EL (cell line): ENCODE results near the gene FOXP1.

Experiments
- DNase-seq: peaks from one replicate; pipeline ENCODE4 v3.0.0-alpha.2; 2016

FOXP1 gene

DNA sequence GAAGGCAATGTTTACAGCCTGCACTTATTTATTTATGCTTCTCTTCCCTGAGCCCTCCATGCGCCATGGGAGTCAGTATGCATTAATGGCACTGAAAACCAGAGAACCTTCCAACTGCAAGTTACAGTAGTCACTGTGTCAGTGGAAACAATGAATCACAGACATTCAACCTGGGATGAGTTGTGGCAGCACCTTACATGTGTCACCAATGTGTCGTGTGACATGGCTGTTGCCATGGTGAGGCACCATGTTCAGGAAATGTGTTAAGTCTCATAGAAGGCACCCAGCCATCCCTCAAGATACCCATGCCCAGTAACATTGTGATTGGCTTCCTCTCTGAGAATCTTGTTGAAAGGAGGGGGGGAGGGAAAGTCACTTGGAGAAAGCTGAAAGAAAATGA lies 105.0 kb downstream of the FOXP1 start:
- DNase-seq = no peak

DNA sequence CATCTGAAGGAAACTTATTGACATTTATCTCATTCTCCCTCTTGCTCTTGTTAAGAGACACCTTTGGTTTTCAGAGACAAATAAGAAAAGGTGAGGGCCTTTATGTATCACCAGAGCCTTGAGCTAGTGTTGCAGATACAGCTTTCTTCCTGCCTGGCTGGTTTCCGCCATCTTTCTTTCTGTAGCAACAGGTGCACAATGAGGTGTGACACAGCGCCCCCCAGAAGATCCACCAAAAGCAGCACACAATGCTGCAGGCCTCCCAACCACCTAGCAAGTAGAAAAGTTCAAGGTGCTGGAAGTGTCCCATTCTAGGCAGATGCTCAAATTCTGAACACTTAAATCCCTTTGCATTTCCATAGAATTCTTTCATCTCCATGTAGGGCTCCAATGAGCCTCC lies 106.6 kb downstream of the FOXP1 start:
- no peak for DNase-seq

DNA sequence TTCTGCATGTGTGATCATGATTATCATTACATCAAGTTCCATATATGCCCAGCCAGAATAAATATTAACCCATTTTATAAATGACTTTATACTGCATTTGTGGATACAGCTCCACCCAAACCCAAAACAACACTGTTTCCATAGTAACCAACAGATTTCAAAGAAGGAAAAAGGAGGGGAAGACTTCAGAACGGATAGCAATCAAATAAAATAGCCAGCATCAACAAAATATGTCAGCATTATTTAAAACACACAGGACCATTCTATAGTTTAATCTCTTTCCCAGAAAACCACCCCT lies 114.4 kb downstream of the FOXP1 start:
- DNase-seq = no peak

DNA sequence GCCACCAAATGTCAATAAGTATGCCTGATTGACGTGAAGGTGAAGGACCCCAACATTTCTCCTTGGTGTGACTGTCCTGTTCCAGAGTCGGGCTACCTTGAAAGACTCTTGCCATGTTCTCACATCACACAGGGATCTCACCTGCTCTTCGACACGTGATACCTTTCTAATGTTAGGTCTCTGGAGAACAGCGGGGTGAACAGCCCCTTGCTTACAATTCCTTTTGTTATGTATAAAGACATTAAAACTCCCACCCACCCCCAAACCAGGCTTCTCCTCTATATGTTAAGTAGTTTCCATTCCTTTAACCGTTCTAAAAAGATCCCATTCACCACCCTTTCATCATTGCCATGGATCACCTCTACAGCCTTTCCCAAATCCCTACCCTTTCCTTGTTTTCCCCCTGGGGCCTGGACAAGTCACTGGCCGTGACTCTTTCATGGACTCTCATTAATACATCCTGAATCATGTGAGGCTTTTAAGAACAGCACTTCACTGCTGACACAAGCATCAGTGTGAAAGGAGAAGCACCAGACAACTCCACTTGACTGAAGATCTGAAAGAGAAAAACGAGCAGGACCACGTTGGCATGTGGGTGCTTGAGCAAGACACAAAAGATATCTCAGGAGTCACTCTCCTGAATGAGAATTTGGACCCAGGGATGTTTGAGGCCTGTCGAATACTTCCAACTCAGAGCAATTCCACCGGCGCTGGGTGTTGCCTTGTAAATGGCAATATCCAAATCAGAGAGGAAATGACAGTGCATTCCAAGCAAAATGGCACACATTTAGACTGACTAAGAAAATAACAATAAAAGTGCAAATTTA lies 115.0 kb downstream of the FOXP1 start:
- no peak for DNase-seq

DNA sequence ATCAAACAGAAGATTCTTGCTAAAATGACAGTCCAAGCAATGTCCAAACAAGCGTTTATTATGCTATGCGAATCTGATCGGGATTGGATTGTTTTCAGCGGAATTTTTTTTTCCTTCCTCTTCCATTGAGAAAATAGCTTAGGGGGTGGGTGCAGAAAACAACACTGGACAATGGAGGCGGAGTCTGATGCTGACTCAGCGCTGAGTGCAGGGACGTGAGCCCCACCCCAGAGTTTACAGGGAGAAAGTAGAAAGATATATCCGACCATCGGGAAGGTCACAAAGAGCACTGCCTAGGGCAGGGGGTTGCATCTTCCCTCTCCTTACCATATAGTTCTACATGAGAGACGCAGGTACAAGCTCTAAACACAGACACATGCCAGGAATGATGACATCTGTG lies 117.0 kb downstream of the FOXP1 start:
- no peak for DNase-seq

DNA sequence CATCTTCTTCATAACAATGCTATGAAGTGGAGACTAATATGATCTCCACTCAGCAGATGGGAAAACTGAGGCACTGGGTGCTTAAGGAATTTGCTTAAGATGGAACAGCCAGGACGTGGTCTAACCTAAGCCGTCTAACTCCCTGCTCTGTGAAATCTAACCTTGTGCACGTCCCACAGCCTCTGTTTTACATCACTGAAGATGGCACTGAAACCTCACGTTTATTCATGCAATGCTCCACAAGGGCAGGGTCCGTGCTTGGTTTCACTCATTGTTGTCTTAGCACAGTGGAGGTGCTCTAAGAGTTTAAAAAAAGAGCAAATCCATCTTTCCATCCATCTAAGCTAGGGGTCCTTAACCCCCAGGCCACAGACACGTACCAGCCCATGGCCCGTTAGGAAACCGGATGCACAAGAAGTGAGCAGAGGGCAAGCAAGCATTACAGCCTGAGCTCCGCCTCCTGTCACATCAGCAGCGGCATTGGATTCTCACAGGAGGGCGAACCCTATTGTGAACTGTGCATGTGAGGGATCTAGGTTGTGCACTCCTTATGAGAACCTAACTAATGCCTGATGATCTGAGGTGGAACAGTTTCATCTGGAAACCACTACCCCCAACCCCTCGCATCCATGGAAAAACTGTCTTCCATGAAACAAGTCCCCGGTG lies 118.0 kb downstream of the FOXP1 start:
- no peak for DNase-seq

DNA sequence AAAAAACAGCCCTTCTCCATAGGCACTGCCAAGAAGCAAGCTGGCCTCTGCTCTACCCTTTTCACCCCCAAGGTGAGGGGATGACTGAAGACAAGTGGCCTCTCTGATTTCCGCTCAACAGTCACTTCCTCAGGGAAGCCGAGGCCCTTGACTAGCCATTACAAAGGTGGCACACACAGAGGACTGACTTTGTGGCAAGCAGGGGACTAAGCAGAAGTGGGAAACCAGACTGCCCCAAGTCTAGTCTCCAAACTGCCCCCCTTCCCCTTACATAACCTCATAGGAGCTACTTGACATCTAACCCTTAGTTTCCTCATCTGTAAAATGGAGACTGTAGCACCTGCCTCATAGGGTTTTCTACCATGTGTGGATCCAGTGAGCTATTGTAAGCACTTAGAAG lies 118.9 kb downstream of the FOXP1 start:
- DNase-seq = no peak

DNA sequence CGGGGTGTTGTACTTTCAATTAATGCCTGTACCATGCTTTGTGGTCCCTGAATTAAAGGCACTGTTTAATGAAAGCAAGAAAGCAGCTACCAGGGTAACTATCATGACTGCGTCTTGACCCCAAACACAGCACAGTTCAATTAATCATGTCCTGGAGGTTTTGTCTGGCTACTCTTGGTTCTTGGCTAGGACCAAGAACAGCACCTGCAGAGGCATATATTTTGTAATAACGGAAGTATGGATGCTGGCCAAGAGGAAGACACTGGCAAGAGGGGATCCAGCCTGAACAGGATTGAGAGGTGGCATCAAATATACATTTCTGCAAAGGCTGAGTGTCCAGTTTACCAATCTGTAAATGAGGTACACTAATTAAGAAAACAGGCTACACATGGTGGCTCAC lies 119.9 kb downstream of the FOXP1 start:
- no peak for DNase-seq

DNA sequence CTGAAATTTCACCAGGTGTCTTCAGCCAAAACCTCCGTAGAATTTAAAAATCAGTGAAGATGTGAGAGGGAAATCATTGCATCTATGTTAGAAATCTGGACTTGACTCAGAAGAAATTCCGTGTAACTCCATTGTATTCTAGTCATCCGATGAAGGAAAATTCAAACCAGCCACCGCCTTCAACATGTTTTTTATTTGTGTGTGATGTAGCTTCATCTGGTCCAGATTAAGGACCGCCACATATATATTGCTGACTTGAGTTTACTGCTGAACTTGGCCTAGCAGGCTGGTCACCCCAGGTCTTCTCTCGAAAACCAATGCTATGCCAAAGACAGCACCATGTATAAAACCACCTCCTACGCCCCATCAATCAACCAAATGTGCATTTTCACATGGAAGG lies 120.9 kb downstream of the FOXP1 start:
- DNase-seq = no peak

DNA sequence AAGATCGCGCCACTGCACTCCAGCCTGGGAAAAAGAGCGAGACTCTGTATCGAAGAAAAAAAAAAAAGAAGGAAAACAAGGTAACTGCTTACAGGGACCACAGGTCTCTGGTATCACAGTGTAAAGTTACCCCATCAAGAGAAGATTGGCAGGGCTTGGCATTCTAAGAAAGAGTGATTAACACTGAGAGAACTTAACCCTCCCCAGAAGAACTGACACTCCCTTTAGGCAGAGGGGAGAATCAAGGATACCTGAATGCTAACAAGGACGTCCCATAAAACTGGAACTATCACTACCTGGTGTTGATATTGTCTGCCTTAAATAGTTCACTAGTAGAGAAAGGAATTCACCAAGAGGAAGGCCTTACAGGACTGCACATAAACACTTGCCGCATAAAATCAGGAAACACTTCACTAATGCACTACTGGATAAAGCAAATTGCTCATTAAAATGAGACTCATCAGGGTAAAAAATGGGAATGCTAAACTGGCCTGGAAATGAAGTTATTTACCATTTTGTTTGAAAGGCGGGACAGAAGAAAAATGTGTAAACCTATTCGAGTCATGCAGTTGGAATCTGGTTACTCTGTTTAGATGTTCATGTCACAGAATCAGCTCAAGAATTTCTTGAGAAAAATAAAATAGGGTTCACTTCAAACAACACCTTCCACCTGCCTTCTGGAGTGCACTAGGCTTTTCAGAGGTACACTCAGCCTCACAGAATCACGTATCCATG lies 121.6 kb downstream of the FOXP1 start:
- DNase-seq = peak; percentile 63

DNA sequence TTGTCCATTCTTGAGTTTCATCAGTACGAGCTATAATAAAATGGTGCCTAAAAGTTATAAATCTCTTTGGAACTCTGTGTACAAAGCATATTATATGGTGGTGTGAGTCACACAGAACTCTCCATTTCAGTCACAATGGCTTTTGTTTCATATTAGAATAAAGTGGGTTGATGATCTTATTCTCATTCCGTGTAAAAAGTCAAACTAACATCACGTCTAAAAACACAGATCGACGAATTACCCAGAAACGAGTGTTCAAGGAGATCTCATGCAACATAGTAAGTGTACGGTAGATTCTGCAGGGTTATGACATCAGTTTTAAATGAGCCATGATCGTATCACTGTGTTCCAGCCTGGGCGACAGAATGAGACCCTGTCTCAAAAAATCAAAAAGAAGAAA lies 122.4 kb downstream of the FOXP1 start:
- no peak for DNase-seq

DNA sequence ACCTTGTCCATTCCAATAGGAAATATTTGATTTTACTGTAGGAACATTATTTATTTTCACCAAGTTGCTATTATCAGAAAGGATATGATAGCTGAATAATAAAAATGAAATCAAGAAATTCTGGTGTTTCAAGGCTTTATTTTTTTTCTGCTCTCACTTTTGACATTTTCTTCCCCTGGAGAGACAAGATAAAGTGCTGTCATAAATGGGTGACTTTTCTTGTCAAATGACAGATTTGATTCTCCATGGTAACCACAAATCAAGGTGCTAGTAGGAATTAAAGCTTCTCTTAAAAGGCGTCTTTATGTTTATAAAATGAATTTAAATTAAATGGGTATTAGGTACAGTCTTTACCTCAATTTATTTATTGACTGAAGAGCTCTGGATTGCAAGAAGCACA lies 124.6 kb downstream of the FOXP1 start:
- no peak for DNase-seq

DNA sequence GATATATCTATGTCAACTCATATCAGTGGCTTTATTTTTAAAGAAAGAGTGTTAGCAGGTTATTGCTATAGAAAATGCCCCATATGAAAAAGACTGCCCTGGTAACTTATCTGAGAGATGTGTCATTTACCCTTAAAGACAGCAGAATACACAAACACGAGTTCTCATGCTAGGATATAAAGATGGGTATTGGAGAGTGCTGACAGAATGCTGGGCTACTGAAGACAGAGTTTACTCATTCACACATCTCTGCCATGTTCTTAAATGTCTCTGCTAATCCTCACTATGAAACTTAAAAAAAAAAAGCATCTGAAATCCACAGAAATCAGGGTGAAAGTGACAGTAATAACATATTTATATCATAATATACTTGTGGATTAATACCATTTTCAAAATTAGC lies 126.7 kb downstream of the FOXP1 start:
- DNase-seq = no peak

DNA sequence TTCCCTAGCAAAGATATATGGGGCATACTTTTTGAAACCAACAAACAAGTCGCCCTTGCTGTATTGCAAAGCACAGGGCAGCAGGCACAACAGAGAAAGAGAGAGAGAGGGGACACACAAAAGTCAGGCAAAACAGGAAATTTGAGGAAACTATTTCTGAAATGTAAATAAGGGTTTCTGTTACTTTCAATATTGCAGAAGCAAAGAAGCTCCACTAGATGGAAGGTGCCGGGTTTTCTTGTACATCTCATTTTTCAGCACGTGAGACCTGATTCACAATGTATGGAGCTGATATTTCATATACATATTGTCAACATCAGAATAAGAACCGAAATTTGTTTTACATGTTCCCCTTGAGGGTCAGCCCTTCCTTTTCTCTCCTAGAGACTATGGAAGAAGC lies 127.4 kb downstream of the FOXP1 start:
- DNase-seq = no peak

DNA sequence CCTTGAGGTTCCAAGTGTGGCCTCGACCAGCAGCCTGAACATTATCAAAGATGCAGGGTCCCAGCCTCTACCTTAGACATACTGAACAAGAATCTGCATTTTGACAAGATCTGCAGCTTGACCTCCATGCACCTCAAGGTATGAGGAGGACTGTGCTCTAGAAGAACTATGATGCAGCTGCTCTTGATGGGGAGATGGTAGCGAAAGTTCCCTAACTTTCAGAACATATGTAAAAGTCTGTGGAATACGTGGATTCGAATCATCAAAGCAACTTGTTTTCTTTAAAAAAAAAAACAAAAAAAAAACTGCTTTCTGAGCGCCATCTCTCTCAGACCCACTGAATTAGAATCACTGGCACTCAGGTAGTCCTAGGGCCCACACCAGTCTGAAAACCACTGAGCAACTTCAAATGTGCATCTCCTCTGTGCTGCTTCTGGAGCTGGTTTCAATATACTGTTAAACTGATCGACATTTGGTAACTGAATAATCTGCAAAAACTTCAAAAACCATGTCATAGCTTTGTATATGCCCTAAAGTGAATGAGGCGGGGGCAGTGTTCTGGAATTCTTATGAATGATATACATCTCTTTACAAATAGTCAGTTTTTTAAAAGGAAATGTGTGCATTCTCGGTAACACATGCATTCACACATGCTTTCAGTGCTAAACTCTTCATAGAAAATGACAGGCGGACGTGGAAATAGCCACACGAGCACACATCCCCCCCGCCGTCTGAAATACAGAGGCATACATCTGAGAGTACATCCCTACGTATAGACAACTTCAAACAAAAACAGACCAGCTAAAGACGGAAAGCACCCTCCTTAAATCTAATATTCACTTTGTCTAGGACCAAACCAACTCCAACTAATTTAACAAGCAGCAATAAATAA lies 128.8 kb downstream of the FOXP1 start:
- DNase-seq = no peak

DNA sequence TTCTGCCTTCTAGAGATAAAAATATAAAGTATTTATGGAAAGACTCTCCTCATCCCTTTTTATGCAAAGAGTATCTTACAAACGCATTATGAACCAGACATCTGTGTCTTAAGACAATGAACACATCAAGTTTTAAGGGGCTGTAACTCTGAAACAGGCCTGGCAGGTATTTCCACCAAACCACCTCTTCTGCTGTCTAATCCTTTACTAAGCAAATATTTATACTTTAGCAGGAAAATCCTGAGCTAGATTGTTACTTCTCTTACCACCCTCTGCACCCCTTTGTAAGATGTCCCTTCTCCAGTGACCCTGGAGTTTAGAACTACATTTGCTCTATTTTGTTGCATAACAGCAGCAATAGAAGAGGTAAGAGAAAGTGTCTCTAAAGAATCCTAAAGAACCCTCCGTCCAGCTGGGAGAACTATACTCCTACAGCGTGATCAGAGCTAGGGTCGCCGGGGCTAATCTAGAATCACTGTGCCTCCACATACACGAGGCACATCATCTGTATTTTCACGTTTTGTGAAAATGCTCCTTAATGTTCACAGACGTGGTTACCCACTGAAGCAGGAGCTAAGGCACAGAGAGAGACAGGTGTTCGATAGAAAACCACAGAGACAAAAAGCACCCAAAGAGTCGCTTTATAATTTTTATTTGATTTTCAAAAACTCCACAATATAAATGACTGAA lies 129.6 kb downstream of the FOXP1 start:
- no peak for DNase-seq

DNA sequence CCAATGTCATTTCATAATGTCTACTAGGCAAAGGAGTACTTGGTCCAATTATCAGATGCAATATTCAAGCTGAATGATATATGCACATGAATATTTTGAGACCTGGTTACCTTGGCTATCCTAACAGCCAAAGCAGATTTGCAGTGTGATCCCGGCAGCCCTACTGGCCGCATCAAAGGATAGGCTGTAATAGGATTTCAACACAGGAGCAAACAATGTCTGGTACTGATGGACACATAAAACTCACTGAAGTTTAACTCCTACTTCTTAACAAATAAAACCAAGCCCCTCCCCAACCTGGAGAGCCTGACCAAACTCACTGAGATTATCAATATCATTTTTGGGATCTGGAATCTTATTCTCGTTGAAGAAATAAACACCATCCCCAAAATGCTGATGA lies 130.2 kb downstream of the FOXP1 start:
- DNase-seq = no peak

DNA sequence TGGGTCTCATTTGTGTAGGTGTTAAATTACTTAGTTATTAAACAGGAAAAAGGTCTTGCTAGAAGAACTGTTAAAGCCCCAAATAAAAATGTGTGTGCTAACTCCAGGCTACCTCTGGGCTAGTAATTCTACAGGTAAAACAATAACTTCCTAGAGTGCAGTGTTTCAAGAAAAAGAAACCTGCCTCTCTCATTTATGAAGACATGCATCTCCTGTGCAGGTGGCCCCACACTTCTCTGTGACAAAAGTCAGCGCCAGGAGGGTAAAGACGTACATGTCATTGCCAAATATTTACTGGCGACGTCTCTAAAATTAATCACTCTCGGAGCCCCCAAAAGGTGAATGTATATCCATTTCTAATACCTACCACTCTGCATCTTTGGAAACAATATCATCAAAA lies 131.7 kb downstream of the FOXP1 start:
- no peak for DNase-seq

DNA sequence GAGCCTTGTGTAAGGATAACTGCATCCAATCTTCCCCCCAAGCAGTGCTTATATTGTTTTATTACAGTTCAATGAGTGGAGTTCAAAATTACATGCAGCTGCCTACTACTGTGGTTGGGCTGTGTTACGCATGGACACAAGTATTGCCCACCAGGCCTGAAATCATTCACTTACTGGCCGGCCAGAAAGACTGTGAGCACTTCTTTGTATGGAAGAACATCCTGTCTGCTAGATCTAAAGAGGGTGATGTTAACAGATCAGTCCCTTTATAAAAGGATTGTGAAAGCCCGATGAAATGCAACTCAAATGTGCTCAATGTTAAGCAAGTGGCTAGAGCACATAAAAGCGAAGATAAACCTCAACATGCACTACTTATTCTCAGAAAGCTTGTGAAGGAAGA lies 132.5 kb downstream of the FOXP1 start:
- no peak for DNase-seq

DNA sequence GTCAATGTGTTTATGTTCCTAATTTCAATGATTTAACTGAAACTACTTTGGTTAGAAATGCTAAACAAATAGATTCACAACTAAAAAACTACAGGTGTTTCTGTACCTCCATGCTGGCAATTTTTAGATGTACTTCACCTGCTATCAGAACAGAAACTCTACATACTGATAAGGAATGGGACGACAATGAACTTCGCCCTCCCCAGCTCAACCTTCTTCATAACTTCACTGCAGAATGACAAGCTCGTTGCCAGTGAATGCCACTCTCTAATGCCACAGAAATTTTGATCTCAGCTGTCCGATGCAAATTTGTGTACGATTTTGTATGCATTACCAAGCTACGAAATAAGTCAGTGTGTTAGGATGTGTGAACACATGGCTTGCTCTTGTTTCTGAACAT lies 133.4 kb downstream of the FOXP1 start:
- DNase-seq = no peak

DNA sequence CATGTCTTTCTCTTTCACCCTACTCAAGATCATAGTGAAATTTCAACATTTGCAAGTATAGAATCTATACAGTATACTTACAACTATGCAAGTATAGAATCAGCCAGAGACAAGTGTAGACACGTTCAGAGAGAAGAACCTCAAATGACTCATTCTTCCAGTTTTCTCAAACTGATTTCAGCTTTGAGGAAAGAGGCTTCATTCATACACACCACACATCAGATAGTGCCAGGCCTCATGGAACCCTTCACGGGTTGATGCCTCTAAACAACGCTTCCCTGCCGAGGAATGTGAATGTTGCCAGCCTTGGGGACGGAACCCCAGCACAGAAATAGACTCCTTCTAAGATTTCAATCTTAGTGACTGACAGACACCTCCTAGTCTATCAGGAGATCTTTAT lies 135.7 kb downstream of the FOXP1 start:
- peak; percentile 17 for DNase-seq

DNA sequence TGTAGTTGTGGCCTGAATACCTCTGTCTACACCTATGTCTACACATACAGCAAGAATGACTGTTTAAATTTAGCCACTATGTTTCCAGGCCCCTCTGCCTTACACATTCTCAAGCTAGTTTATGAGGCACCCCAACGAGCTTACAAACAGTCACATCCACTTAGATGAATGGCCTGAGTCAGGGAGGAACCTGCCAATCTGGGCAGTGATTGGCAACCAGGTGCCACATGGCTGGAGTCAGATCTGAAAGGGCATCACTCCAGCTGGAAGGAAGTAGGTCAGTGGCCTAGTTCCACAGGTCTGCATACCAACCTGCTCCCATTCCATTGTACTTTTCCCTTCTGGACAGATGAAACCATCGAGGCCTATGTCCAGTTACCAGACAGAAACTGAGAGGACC lies 136.3 kb downstream of the FOXP1 start:
- no peak for DNase-seq

DNA sequence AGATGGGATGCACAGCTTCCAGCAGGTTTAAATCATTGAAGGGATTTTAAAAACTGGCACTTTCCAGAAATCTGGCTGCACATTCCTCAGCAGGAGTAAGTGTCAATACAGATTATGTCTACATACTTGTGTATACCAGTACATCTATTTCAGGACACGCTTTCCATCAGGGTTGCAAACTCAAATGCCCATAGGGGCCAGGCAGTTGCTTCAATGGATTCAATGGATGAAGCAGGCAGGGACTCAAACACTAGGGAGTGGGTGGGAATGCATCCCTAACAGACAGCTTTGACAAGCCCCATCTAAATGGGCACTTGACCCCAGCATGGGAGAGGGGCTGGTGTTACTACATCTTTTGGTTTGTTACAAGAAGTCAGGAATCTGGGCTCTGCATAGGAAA lies 136.8 kb downstream of the FOXP1 start:
- no peak for DNase-seq
